ENCODE measurements around the gene PDCD7.
"Not testable (repeated sequence)": the region's sequence is repeated elsewhere in the genome, so short reads cannot be mapped to it uniquely, and the experiment has no call there.

Gene PDCD7

GRCh38 chr15:65115542-65115941 lies 18.1 kb downstream of the PDCD7 start:
- DNase-seq (ENCODE audit: low spot score), result no peak

- no peak for DNase-seq (ENCODE audit: low spot score)
Measured at GRCh38 chr15:65115086-65115485, 18.5 kb downstream of the PDCD7 start, which contains the start of gene UBAP1L. UBAP1L (minus strand) TSS chr15:65115200; CDS start chr15:65106215, 8,985 bp downstream.

- no peak for DNase-seq (ENCODE audit: low spot score)
Measured at GRCh38 chr15:65110676-65111292, 22.8 kb downstream of the PDCD7 start.

GRCh38 chr15:65106011-65106590 lies 27.5 kb downstream of the PDCD7 start:
- no peak for DNase-seq (ENCODE audit: low spot score)

- DNase-seq (ENCODE audit: low spot score), result no peak
Measured at GRCh38 chr15:65105038-65105437, 28.6 kb downstream of the PDCD7 start.

GRCh38 chr15:65102912-65103311 lies 30.7 kb downstream of the PDCD7 start:
- DNase-seq (ENCODE audit: low spot score), result no peak

GRCh38 chr15:65101891-65102708 lies 31.5 kb downstream of the PDCD7 start:
- no peak for DNase-seq (ENCODE audit: low spot score)

- DNase-seq (ENCODE audit: low spot score), result peak; percentile 86
Measured at GRCh38 chr15:65101411-65101890, 32.2 kb downstream of the PDCD7 start.

GRCh38 chr15:65100442-65100841 lies 33.2 kb downstream of the PDCD7 start:
- no peak for DNase-seq (ENCODE audit: low spot score)

GRCh38 chr15:65099801-65100200 lies 33.8 kb downstream of the PDCD7 start:
- not testable (repeated sequence) for DNase-seq (ENCODE audit: low spot score)

- DNase-seq (ENCODE audit: low spot score), result no peak
Measured at GRCh38 chr15:65099336-65099735, 34.3 kb downstream of the PDCD7 start.

- DNase-seq (ENCODE audit: low spot score), result no peak
Measured at GRCh38 chr15:65097651-65098263, 35.9 kb downstream of the PDCD7 start.

- no peak for DNase-seq (ENCODE audit: low spot score)
Measured at GRCh38 chr15:65096481-65097385, 36.9 kb downstream of the PDCD7 start.

- no peak for DNase-seq (ENCODE audit: low spot score)
Measured at GRCh38 chr15:65095747-65096104, 37.9 kb downstream of the PDCD7 start.

GRCh38 chr15:65095011-65095746 lies 38.4 kb downstream of the PDCD7 start:
- DNase-seq (ENCODE audit: low spot score), result no peak

GRCh38 chr15:65094294-65094995 lies 39.2 kb downstream of the PDCD7 start:
- no peak for DNase-seq (ENCODE audit: low spot score)

GRCh38 chr15:65093793-65094170 lies 39.8 kb downstream of the PDCD7 start:
- DNase-seq (ENCODE audit: low spot score), result not testable (repeated sequence)

GRCh38 chr15:65092911-65093792 lies 40.5 kb downstream of the PDCD7 start:
- no peak for DNase-seq (ENCODE audit: low spot score)

Measured in AG08396 (cell line).